ENCODE data around the gene TNFSF8.

Gene TNFSF8

DNA sequence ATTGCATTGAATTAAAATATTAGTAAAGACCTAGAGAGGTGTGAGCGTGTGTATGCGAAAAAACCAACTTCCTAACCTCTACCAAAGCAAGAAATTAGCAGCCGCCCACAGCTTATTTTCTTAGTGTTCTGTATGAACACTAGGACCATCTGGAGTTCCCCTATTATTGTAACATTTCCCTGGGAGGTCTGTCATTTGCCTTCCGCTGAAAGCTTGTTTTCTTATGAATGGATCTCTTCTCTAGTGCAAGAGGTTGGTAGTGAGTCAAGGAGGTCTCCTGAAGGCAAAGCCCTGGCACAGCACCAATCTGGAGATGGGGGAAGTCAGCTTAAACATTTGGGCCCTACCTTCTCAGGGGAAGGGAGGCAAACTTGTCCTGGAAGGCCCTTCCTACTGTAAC lies 10.8 kb downstream of the TNFSF8 start:
- peaks cover 96% of the 10 kb centered on the region for H3K27me3 ChIP-seq (ENCODE audit: control insufficient read depth, insufficient read depth, low read length)
- H3K36me3 ChIP-seq (ENCODE audit: control insufficient read depth, insufficient read depth, low read length) = no peaks in the 10 kb centered on the region
- no peaks in the 10 kb centered on the region for H3K9me3 ChIP-seq (ENCODE audit: control insufficient read depth, insufficient read depth, low read length)
- H3K4me3 ChIP-seq (ENCODE audit: low read depth, low read length) = no peak overlapping the region
- H3K4me1 ChIP-seq (ENCODE audit: control insufficient read depth, insufficient read depth, low read length) = peaks cover 21% of the 10 kb centered on the region
- H3K9ac ChIP-seq (ENCODE audit: low read depth, low read length) = no peak overlapping the region
- H3K27ac ChIP-seq (ENCODE audit: low read depth, low read length) = no peak overlapping the region

DNA sequence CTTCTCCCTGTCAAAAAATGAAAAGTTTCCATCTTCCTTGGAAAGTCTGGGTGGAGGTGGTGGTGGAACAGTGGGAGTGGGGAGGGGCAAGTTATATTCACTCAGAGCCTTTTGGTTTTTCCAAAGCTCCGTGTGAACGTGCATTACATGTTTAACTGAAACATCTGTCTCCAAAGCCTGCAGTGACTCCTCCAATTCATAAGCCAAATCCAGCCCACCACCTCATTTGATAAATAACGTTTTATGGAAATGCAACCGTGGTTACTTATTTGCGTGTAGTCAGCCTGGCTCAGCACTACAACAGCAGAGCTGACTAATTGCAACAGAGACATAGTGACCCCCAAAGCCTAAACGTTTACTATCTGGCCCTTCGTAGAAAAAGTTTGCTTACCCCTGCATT lies 13.9 kb downstream of the TNFSF8 start:
- H3K27ac ChIP-seq (ENCODE audit: low read depth, low read length) = no peak overlapping the region
- H3K27me3 ChIP-seq (ENCODE audit: control insufficient read depth, insufficient read depth, low read length) = peaks cover 71% of the 10 kb centered on the region
- peaks cover 12% of the 10 kb centered on the region for H3K4me1 ChIP-seq (ENCODE audit: control insufficient read depth, insufficient read depth, low read length)
- H3K4me3 ChIP-seq (ENCODE audit: low read depth, low read length) = no peak overlapping the region
- no peak overlapping the region for H3K9ac ChIP-seq (ENCODE audit: low read depth, low read length)
- H3K9me3 ChIP-seq (ENCODE audit: control insufficient read depth, insufficient read depth, low read length) = no peaks in the 10 kb centered on the region
- no peaks in the 10 kb centered on the region for H3K36me3 ChIP-seq (ENCODE audit: control insufficient read depth, insufficient read depth, low read length)

DNA sequence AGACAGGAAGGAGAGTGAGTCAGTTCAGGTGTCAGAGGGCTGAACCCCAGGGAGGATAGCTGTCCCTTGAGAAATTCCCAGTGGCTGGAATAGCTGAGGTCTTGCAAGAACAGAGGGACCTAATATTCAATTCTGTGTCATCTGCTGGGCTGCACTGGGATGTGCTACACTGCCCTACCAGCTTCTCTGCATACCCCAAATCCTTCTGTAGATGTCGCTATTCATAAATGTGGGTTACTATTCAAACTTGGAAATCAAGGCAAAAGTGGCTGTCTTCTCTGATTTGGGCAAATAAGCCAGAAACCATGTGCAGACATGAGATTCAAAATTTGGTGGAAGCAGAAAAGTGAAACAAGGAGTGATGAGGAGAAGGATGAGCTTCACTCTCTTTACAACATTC lies 16.3 kb downstream of the TNFSF8 start:
- Histone ChIP-seq H3K9ac (ENCODE audit: low read depth, low read length) (no peak overlapping the region), H3K4me1 (ENCODE audit: control insufficient read depth, insufficient read depth, low read length) (no peaks in the 10 kb centered on the region), H3K4me3 (ENCODE audit: low read depth, low read length) (no peak overlapping the region), H3K36me3 (ENCODE audit: control insufficient read depth, insufficient read depth, low read length) (no peaks in the 10 kb centered on the region), H3K27ac (ENCODE audit: low read depth, low read length) (no peak overlapping the region), H3K27me3 (ENCODE audit: control insufficient read depth, insufficient read depth, low read length) (peaks cover 50% of the 10 kb centered on the region), H3K9me3 (ENCODE audit: control insufficient read depth, insufficient read depth, low read length) (no peaks in the 10 kb centered on the region)

DNA sequence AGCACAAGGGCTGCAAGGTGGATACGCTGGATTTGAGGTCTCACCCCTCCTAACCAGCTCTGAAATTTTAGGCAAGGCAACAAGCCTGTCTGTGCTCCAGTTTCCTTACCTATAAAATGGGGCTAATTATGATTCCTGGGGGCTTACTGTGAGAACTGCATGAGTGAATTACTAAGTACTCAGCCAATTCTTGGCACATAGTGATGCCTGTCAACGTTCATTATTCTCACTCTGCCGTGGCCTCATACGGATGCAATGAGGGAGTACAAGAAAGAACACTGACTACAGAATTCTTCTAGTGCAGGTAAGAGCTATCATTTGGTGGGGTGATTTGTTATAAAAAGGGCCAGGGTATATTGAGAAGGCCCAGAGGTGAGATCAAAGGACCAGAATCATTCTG lies 16.7 kb downstream of the TNFSF8 start:
- peaks cover 46% of the 10 kb centered on the region for H3K27me3 ChIP-seq (ENCODE audit: control insufficient read depth, insufficient read depth, low read length)
- no peak overlapping the region for H3K4me3 ChIP-seq (ENCODE audit: low read depth, low read length)
- no peak overlapping the region for H3K27ac ChIP-seq (ENCODE audit: low read depth, low read length)
- H3K36me3 ChIP-seq (ENCODE audit: control insufficient read depth, insufficient read depth, low read length) = no peaks in the 10 kb centered on the region
- H3K9ac ChIP-seq (ENCODE audit: low read depth, low read length) = no peak overlapping the region
- no peaks in the 10 kb centered on the region for H3K9me3 ChIP-seq (ENCODE audit: control insufficient read depth, insufficient read depth, low read length)
- no peaks in the 10 kb centered on the region for H3K4me1 ChIP-seq (ENCODE audit: control insufficient read depth, insufficient read depth, low read length)

DNA sequence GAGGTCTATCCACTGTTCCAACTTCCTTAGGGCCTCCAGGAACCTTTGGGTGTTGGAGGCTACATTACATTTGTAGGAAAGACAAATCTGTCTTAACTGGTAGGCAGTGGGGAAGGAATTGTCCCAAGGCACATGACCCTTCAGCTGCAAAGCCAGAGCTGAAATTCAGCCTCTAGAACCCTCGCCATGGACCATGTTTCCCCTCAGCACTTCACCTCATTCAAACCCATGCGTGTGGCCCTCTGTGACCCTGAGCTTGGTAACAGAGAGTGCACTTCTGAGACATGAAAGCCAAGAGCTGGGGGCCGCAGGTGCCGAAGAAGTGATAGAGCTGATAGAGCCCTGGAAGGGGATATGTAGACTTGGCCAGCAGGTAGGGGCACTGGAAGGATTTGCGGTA lies 17.2 kb downstream of the TNFSF8 start:
- Histone ChIP-seq H3K4me1 (ENCODE audit: control insufficient read depth, insufficient read depth, low read length) (peaks cover 2% of the 10 kb centered on the region; the same call in 1 of the 2 replicates), H3K27ac (ENCODE audit: low read depth, low read length) (no peak overlapping the region), H3K9me3 (ENCODE audit: control insufficient read depth, insufficient read depth, low read length) (no peaks in the 10 kb centered on the region), H3K4me3 (ENCODE audit: low read depth, low read length) (no peak overlapping the region), H3K27me3 (ENCODE audit: control insufficient read depth, insufficient read depth, low read length) (peaks cover 42% of the 10 kb centered on the region), H3K36me3 (ENCODE audit: control insufficient read depth, insufficient read depth, low read length) (no peaks in the 10 kb centered on the region), H3K9ac (ENCODE audit: low read depth, low read length) (no peak overlapping the region)

DNA sequence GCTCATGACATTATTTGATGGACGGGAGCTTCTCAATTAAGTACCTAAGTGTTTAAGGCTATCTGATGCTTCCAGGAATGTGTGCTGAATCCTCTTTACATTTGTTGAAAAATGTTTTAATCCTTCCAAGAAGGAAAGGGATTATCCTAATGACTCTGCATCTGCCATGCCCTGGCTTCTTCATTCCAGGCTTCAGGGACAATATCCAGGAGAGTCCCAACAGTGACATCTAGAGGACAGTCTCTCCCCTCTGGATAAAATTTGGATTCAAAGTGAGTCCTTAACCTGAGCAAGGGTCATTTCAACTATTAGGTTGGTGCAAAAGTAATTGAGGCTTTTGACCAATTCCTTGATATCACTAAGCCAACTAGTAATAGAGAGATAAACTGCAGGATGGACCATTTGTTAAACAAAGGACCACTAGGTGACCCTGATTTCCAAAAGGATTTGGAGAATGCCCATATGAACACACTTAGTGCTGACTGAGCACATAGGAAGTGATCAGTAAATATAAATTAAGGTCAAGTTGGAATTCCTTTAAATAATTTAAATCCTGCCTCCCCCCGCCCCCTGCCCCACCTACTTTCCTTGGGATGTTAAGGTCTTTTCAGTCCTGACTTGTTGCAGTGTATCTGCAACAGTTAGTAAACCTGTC lies 19.1 kb downstream of the TNFSF8 start:
- Histone ChIP-seq H3K9me3 (ENCODE audit: control insufficient read depth, insufficient read depth, low read length) (no peaks in the 10 kb centered on the region), H3K36me3 (ENCODE audit: control insufficient read depth, insufficient read depth, low read length) (no peaks in the 10 kb centered on the region), H3K9ac (ENCODE audit: low read depth, low read length) (no peak overlapping the region), H3K27ac (ENCODE audit: low read depth, low read length) (no peak overlapping the region), H3K27me3 (ENCODE audit: control insufficient read depth, insufficient read depth, low read length) (peaks cover 22% of the 10 kb centered on the region), H3K4me1 (ENCODE audit: control insufficient read depth, insufficient read depth, low read length) (peaks cover 7% of the 10 kb centered on the region), H3K4me3 (ENCODE audit: low read depth, low read length) (no peak overlapping the region)

DNA sequence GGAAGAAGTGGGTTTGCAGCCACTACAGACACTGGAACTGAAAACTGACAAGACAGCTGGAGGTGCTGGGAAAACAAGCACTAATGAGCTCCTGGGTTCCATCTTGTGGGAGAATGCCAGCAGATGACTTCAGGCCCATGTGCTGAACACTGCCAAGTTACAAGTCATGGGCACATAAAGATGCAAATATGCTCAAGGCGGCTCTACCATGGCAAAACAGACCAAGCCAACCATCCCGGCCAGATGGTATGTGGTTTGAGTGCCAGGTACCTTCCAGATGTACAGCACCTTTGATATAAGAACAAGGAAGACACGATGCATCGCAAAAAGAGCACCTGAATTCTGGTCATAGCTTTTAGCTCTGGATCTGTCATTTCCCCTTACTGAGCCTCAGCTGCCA lies 19.9 kb downstream of the TNFSF8 start:
- H3K9me3 ChIP-seq (ENCODE audit: control insufficient read depth, insufficient read depth, low read length) = no peaks in the 10 kb centered on the region
- H3K4me1 ChIP-seq (ENCODE audit: control insufficient read depth, insufficient read depth, low read length) = peaks cover 7% of the 10 kb centered on the region
- H3K36me3 ChIP-seq (ENCODE audit: control insufficient read depth, insufficient read depth, low read length) = no peaks in the 10 kb centered on the region
- no peak overlapping the region for H3K4me3 ChIP-seq (ENCODE audit: low read depth, low read length)
- no peak overlapping the region for H3K9ac ChIP-seq (ENCODE audit: low read depth, low read length)
- no peak overlapping the region for H3K27ac ChIP-seq (ENCODE audit: low read depth, low read length)
- peaks cover 15% of the 10 kb centered on the region for H3K27me3 ChIP-seq (ENCODE audit: control insufficient read depth, insufficient read depth, low read length)

DNA sequence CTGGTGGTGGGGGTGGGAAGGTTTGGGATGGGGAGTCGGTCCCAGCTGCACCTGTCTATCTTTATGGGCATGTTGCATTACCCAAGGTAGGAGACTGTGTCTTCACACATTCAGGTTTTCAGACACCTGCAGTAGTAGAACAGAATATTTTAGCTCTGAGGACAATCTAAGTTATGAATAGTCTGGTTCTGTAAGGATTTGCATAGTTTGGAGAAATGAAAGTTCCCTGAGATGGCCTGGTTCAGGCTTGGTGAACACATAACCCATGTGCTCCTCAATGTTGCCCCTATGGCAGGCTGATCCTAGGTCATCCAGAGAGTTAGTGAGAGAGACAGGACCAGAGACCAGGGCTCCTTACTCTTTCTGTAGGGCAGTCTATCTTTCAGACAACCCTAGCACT lies 20.7 kb downstream of the TNFSF8 start:
- no peak overlapping the region for H3K9ac ChIP-seq (ENCODE audit: low read depth, low read length)

DNA sequence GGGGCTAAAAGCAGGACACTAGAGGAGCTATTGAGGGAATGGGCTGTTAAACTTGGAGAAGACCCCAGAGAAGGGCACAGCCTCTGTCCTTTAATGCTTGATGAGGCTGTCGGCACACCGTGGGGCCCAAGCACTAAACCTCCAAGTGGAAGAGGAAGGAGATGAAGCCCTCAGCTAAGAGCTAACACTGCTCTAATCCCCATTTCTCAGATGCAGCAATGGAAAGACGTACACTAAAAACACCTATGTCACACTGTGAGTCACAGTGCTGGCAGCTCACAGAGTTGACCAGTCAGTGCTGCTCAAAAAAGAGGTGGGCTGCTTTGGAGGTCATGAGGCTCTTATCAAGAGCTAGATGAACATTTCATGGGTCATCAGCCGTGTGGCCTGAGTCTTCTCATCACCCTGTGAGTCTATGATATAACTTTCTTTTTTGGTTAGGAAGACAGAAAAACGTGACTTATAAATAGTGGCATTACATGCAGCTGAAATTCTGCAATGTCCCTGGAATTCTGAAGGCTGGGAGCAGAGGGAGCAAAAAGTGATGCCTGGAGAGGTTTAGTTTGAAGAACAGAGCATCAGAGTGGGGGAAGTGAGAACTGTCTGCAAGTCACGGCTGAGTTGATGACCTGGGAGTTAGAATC lies 21.5 kb downstream of the TNFSF8 start:
- no peaks in the 10 kb centered on the region for H3K36me3 ChIP-seq (ENCODE audit: control insufficient read depth, insufficient read depth, low read length)
- H3K4me3 ChIP-seq (ENCODE audit: low read depth, low read length) = no peak overlapping the region
- H3K4me1 ChIP-seq (ENCODE audit: control insufficient read depth, insufficient read depth, low read length) = peaks cover 7% of the 10 kb centered on the region
- no peak overlapping the region for H3K9ac ChIP-seq (ENCODE audit: low read depth, low read length)
- no peaks in the 10 kb centered on the region for H3K27me3 ChIP-seq (ENCODE audit: control insufficient read depth, insufficient read depth, low read length)
- H3K27ac ChIP-seq (ENCODE audit: low read depth, low read length) = peak overlapping the region; percentile 37
- H3K9me3 ChIP-seq (ENCODE audit: control insufficient read depth, insufficient read depth, low read length) = no peaks in the 10 kb centered on the region

More for the DNA sequence above, 20.7 kb downstream of the TNFSF8 start:
- H3K27ac ChIP-seq (ENCODE audit: low read depth, low read length) = no peak overlapping the region
- H3K36me3 ChIP-seq (ENCODE audit: control insufficient read depth, insufficient read depth, low read length) = no peaks in the 10 kb centered on the region
- H3K4me3 ChIP-seq (ENCODE audit: low read depth, low read length) = no peak overlapping the region
- no peaks in the 10 kb centered on the region for H3K9me3 ChIP-seq (ENCODE audit: control insufficient read depth, insufficient read depth, low read length)
- peaks cover 7% of the 10 kb centered on the region for H3K4me1 ChIP-seq (ENCODE audit: control insufficient read depth, insufficient read depth, low read length)
- H3K27me3 ChIP-seq (ENCODE audit: control insufficient read depth, insufficient read depth, low read length) = peaks cover 7% of the 10 kb centered on the region

DNA sequence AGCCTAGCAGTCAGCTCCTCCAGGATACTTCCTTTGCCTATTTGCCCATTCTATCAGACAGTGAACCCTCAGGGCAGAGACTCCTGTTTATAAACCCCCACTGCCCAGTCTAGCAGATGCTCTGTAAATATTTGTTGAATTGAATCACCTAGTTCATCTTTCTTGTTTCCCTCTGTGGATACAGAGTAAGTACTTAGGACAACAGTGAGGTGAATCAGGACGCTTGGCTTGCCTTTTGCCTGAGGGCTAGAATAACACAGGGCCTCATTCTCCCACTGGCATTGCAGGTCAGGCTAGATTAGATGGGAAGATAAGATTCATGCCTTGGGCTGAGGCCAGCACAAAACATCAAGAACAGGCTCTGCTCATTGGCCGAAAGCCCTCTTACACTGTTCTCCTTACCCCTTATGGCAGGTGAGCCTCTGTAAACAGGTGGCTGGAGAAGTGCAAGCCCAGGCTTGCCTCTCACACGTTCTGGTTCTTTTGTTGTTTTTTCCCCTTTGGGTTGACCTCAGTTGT lies 22.2 kb downstream of the TNFSF8 start:
- no peaks in the 10 kb centered on the region for H3K27me3 ChIP-seq (ENCODE audit: control insufficient read depth, insufficient read depth, low read length)
- no peaks in the 10 kb centered on the region for H3K9me3 ChIP-seq (ENCODE audit: control insufficient read depth, insufficient read depth, low read length)
- peaks cover 7% of the 10 kb centered on the region for H3K4me1 ChIP-seq (ENCODE audit: control insufficient read depth, insufficient read depth, low read length)
- no peaks in the 10 kb centered on the region for H3K36me3 ChIP-seq (ENCODE audit: control insufficient read depth, insufficient read depth, low read length)
- peak overlapping the region; percentile 60 for H3K27ac ChIP-seq (ENCODE audit: low read depth, low read length)
- no peak overlapping the region for H3K4me3 ChIP-seq (ENCODE audit: low read depth, low read length)
- H3K9ac ChIP-seq (ENCODE audit: low read depth, low read length) = no peak overlapping the region

DNA sequence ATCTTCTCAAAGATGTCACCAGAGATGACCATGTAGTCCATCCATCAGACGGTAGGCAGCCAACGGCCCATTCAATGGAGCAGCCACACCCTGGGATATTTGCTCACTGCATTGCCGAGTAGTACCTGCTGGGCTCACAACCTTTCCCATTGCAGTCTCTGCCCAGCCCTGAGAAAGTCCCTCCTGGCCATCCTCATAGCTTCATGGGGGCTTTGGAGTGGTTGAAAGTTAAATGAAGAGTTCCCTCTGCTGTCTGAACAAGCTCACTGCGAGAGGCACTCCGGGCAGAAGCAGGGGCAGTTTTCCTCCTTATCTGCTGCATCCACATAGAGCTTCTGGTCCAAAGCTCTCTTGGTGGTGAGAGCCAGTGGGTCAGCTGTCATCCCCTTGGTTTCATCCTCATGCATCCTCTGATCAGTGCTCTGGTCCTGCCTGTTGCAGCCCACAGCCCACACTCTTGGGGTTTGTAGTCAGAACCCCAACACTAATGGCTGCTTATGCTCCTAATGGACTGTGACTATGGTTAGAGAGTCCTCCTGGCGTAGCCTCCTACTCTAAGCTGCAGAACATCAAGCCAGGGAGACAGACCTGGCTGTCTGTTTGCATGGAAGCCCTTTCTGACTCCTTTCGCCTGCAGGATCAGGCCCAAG lies 23.3 kb downstream of the TNFSF8 start:
- Histone ChIP-seq H3K27ac (ENCODE audit: low read depth, low read length) (no peak overlapping the region), H3K27me3 (ENCODE audit: control insufficient read depth, insufficient read depth, low read length) (no peaks in the 10 kb centered on the region), H3K4me1 (ENCODE audit: control insufficient read depth, insufficient read depth, low read length) (peaks cover 7% of the 10 kb centered on the region), H3K36me3 (ENCODE audit: control insufficient read depth, insufficient read depth, low read length) (no peaks in the 10 kb centered on the region), H3K9me3 (ENCODE audit: control insufficient read depth, insufficient read depth, low read length) (no peaks in the 10 kb centered on the region), H3K4me3 (ENCODE audit: low read depth, low read length) (no peak overlapping the region), H3K9ac (ENCODE audit: low read depth, low read length) (no peak overlapping the region)

Measured in HUES48 (cell line).